Gastrocnemius medialis (tissue), 4 donors: ENCODE measurements around the gene MEP1A. TPM values are rescaled to one million over a fixed set of nuclear protein-coding genes. Genes with fewer than 3 reads are reported as not detected.

Experiments
- ATAC-seq, 2 donors: fragments of 150-250 bp; one replicate each; pipeline ENCODE4 v1.9.1; 2016
- DNase-seq, 2 donors: peaks; one replicate each; pipeline ENCODE4 v3.0.0-alpha.2; 2019
- H3K27ac ChIP-seq, 4 donors: fragments of 200-600 bp; sonication (generic); 1 replicate in 1 of 4; 2 replicates in 3 of 4; pipeline ENCODE4 v1.5.1; 2016 to 2018; ENCODE audit warnings: mild to moderate bottlenecking in 2 of 4, moderate library complexity in 1 of 4
- H3K27me3 ChIP-seq, 3 donors: fragments of 200-600 bp; sonication (generic) in 2 of 3; 1 replicate in 1 of 3; 2 replicates in 2 of 3; pipeline versions ENCODE4 v1.5.1 to v1.6.0; 2016 to 2019; ENCODE audit warnings: mild to moderate bottlenecking in 1 of 3, moderate library complexity in 1 of 3
- H3K36me3 ChIP-seq, 2 donors: fragments of 200-600 bp; sonication (generic) in 1 of 2; one replicate each; pipeline ENCODE4 v1.5.1; 2017 to 2018
- H3K4me1 ChIP-seq, 2 donors: fragments of 200-600 bp; sonication (generic) in 1 of 2; one replicate each; pipeline ENCODE4 v1.5.1; 2016 to 2017; ENCODE audit warnings: mild to moderate bottlenecking in 2 of 2
- H3K4me3 ChIP-seq, 4 donors: fragments of 200-600 bp; sonication (generic) in 3 of 4; 1 replicate in 1 of 4; 2 replicates in 3 of 4; pipeline ENCODE4 v1.5.1; 2016 to 2019; ENCODE audit warnings: mild to moderate bottlenecking in 2 of 4
- H3K9me3 ChIP-seq, 3 donors: fragments of 200-600 bp; sonication (generic) in 2 of 3; 1 replicate in 1 of 3; 2 replicates in 2 of 3; pipeline ENCODE4 v1.5.1; 2016 to 2019
- CTCF ChIP-seq, 5 experiments: fragments of 450-650 bp in 3 of 5; fragments of 200-600 bp in 2 of 5; sonication (generic) in 2 of 5; IDR thresholded peaks in 4 of 5; conservative IDR thresholded peaks in 1 of 5; 1 replicate in 4 of 5; 2 replicates in 1 of 5; pipeline ENCODE4 v1.5.1; 2016 to 2019; ENCODE audit warnings: antibody characterized with exemption in 5 of 5, mild to moderate bottlenecking in 3 of 5, moderate library complexity in 3 of 5
- POLR2A ChIP-seq, 2 donors: fragments of 450-650 bp; IDR thresholded peaks; one replicate each; pipeline ENCODE4 v1.6.1; 2017; ENCODE audit warnings: antibody characterized with exemption in 2 of 2, mild to moderate bottlenecking in 2 of 2, moderate library complexity in 2 of 2
- in situ Hi-C, 4 donors: fragments of 200-750 bp; cut with MboI; loops; one replicate each; pipeline versions ENCODE4 v1.15.0 to v1.8.0; 2017; ENCODE audit warnings: low sequenced_read_pairs in 4 of 4
- intact Hi-C: fragments of 100-400 bp; cut with DNase I; formaldehyde crosslinking; loops from one replicate; pipeline ENCODE4 v1.15.1; 2023; ENCODE audit warnings: low total_unique reads
- total RNA-seq, 4 donors: library from RNA; depleted of rRNA; stranded (reverse); fragments of >200 nt; gene quantifications; one replicate each; pipeline versions ENCODE4 v1.1.0 to v1.2.3, GENCODE V29; 2016

MEP1A gene
- total RNA-seq, 4 donors from 2014 or later, result 1.00 TPM; not detected in 3

- intact Hi-C loops, result no loop called here
These were observed 46.5 kb upstream of the MEP1A start, which contains the start of gene ANKRD66 for GRCh38 chr6:46746696-46747095. TSS of gene ANKRD66 (plus strand) at chr6:46746933. CDS start at chr6:46751949, 5,016 bp downstream.

GRCh38 chr6:46748940-46749503 is 44.2 kb upstream of the MEP1A start:
- Histone ChIP-seq H3K36me3 (no peaks in the 10 kb centered on the region), H3K27me3 (no peaks in the 10 kb centered on the region), H3K9me3 (no peaks in the 10 kb centered on the region), H3K27ac (no peak overlapping the region), H3K4me3 (no peak overlapping the region), H3K4me1 (no peaks in the 10 kb centered on the region)
- ATAC-seq (no peak), DNase-seq (no peak)
- in situ Hi-C loops, result no loop called here
- TF ChIP-seq POLR2A (IDR thresholded peaks at IDR 0.05) (no peak), CTCF (IDR thresholded peaks at IDR 0.05 in 4 of 5, conservative IDR thresholded peaks at IDR 0.05 in 1 of 5) (no peak)
- intact Hi-C loops, result no loop called here

More at GRCh38 chr6:46746696-46747095, 46.5 kb upstream of the MEP1A start, which contains the start of gene ANKRD66:
- DNase-seq (no peak), ATAC-seq (no peak)
- no peak within 1 kb of the TSS for H3K27ac ChIP-seq
- H3K36me3 ChIP-seq, result no peaks in the 10 kb centered on the region
- TF ChIP-seq CTCF (IDR thresholded peaks at IDR 0.05 in 4 of 5, conservative IDR thresholded peaks at IDR 0.05 in 1 of 5) (no peak), POLR2A (IDR thresholded peaks at IDR 0.05) (no peak)
- no peaks in the 10 kb centered on the region for H3K27me3 ChIP-seq
- H3K4me1 ChIP-seq, result no peaks in the 10 kb centered on the region
- in situ Hi-C loops, result no loop called here
- H3K4me3 ChIP-seq, result no peak within 1 kb of the TSS
- H3K9me3 ChIP-seq, result no peaks in the 10 kb centered on the region

GRCh38 chr6:46749731-46750130 is 43.5 kb upstream of the MEP1A start:
- Histone ChIP-seq H3K27ac (no peak overlapping the region), H3K9me3 (no peaks in the 10 kb centered on the region), H3K27me3 (no peaks in the 10 kb centered on the region), H3K36me3 (no peaks in the 10 kb centered on the region), H3K4me1 (no peaks in the 10 kb centered on the region), H3K4me3 (no peak overlapping the region)
- ATAC-seq (no peak), DNase-seq (no peak)
- TF ChIP-seq POLR2A (IDR thresholded peaks at IDR 0.05), result no peak
- TF ChIP-seq CTCF (IDR thresholded peaks at IDR 0.05 in 4 of 5, conservative IDR thresholded peaks at IDR 0.05 in 1 of 5), result no peak
- in situ Hi-C loops (no loop called here), intact Hi-C loops (no loop called here)

GRCh38 chr6:46751658-46752057 is 41.5 kb upstream of the MEP1A start:
- in situ Hi-C loops (no loop called here), intact Hi-C loops (no loop called here)
- ATAC-seq, result no peak
- H3K27me3 ChIP-seq, result no peaks in the 10 kb centered on the region
- peaks cover under 1 to 2% of the 10 kb centered on the region in 2 donors for H3K4me1 ChIP-seq
- no peaks in the 10 kb centered on the region for H3K36me3 ChIP-seq
- no peak for DNase-seq
- no peak overlapping the region for H3K4me3 ChIP-seq
- TF ChIP-seq CTCF (IDR thresholded peaks at IDR 0.05 in 4 of 5, conservative IDR thresholded peaks at IDR 0.05 in 1 of 5), result no peak
- TF ChIP-seq POLR2A (IDR thresholded peaks at IDR 0.05), result no peak
- H3K9me3 ChIP-seq, result no peaks in the 10 kb centered on the region
- no peak overlapping the region for H3K27ac ChIP-seq

- no peaks in the 10 kb centered on the region for H3K36me3 ChIP-seq
- peaks cover 8 to 14% of the 10 kb centered on the region in 2 donors for H3K4me1 ChIP-seq
- H3K4me3 ChIP-seq, result no peak overlapping the region
- TF ChIP-seq POLR2A (IDR thresholded peaks at IDR 0.05) (no peak), CTCF (IDR thresholded peaks at IDR 0.05 in 4 of 5, conservative IDR thresholded peaks at IDR 0.05 in 1 of 5) (no peak)
- DNase-seq (no peak), ATAC-seq (no peak)
- in situ Hi-C loops, result no loop called here
- H3K9me3 ChIP-seq, result no peaks in the 10 kb centered on the region
- intact Hi-C loops, result no loop called here
- no peak overlapping the region for H3K27ac ChIP-seq
- H3K27me3 ChIP-seq, result no peaks in the 10 kb centered on the region
These were observed 37.3 kb upstream of the MEP1A start for GRCh38 chr6:46755865-46756264.
